NCI-H2107 (cell line): ENCODE data around the gene MBP.

ENCODE experiments used
- DNase-seq: peaks from one replicate; lab custom pipeline; 2025; lab: John Stamatoyannopoulos, UW

The MBP gene

DNA sequence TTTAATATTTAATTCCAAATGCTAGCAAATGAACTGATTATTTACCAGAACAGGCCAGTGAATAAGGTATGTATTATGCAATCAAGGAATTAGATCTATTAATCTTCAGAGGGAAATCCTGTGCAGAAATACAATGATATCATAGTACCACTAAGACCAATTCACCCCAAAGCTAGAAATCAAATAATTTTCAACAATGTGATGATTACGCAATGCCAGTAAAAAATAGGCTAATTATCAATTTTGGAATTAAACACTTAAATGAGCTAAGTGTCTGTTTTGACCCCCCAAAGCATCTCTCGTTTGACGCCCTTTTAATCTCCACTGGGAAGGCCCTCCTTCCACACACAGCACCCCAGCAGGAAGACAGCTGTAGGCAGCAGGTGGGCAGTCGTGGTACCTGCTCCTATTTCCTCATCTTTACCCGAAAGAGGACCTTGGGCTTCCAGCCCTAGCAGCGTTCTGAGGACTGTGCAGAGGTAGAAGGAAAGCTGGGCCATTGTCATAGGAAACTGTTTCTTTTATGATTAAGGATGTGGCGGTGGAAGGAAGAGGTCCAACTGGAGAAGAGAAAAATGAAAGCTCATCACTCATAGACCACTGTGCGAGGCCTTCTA is 84.7 kb downstream of the MBP start:
- no peak for DNase-seq

DNA sequence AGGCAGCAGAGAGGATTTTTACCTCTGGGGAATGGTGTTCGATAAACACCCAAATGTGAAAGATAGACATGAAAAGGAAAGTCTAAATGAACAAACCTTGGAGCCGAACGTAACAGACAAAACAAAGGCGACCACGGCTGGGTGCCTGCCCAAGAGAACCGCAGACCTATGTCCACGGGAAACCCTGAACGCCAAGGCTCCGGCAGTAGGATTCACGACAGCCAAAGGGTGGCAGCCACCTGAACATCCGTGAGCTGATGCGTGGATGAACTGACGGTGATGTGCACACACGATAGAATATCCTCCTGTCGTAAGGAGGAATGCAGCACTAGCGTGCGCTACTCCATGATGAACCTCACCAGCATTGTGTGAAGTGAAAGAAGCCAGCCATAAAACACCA is 85.6 kb downstream of the MBP start:
- no peak for DNase-seq

DNA sequence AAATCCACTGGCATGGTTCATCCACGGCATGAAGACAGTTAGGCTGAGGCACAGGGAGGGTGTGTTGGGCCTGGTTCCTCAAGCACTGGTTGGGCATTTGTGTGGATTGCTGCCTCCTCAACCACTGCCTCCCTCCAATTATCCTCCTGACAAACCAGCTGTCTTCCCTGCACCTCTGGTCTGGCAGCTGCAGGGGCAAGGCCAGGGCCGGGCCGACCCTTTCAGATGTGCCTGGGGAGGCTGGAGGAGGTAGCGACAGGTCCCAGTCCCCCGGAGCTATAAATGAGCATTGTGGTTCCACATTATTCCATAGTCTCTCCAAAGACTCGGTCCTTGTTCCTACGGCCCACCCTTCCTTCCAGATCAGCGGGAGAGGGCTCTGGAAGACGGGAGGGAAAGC is 86.2 kb downstream of the MBP start:
- DNase-seq = no peak

DNA sequence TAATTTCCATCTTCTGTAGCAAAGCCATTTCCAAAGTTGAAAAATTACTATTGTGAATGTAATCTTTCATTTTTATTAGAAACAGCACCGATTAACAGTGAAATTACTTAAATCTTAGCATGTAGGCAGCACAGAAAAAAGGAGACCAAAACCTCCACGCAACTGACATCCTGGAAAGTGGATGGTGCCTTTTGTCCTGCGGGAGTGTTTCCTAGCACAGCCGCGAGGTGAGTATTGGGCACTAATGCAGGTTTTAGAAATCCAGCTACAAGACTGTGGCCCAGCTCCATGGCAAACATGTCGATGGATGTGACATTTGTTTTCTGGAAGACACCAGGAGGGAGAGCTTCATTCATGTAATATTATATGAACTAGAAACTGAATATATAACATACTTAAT is 86.9 kb downstream of the MBP start:
- no peak for DNase-seq

DNA sequence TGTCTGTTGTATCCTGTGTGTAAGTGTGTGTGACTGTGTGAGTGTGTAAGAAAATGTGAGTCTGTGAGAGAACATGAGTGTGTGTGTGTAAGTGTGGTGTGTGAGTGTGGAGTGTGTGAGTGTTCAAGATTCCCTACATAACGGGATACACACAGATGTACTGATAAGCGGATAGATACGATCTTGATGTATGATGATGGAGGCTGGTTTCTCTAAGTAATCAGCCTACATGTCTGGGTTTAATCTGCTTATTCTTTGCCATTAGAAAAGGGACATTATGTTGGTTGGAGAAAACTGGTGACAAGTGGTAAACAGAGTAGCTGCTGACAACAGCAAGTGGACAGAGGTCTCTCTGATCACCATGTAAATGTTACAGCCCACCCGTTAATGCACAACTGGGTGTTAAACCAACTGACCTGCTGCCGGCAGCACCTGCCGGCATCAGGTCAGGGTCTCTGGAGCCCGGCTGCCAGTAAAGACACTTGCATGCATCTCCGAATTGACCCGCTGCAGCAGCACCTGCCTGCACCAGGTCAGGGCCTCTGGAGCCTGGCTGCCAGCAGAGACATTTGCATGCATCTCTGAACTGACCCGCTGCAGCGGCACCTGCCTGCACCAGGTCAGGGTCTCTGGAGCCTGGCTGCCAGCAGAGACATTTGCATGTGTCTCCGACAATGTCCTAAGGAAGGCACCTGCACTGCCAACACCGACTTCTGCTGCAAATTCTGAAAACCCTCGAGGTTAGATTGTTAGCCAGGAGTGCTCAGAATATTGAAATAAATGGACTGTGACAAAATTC is 87.5 kb downstream of the MBP start:
- no peak for DNase-seq

DNA sequence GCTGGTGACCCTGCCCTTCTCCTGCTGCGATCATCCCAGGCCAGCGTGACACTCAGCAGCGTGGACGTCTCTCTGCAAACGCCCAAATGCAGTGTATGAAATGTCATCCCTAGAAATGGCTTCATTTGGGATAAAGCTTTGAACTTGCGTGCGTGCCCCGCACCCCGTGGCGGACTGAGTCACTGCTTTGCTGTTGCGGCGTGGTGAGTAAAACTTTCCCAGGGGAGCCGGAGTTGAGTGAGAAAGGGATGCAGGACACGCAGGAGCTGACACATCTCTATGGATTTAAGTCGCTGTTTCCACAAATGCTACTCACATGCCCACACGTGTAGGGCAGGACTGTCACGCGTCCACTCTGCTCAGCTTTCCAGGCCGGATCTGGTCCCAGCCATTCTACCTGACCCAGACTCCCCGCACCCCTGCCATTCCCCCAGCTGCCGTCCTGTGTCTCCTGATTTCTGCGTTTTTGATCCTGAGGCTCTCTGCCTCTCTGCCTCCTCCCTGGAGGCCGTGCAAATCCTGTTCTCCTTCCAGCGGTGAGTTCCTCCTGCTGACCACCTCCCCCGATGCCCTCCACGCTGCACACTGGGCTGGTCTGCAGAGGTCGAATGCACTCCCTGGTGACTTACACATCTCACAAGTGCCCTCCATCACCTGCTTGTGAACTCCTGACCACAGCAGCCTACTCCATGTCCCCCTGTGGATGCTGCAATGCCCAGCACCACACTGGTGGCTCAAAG is 88.9 kb downstream of the MBP start:
- no peak for DNase-seq

DNA sequence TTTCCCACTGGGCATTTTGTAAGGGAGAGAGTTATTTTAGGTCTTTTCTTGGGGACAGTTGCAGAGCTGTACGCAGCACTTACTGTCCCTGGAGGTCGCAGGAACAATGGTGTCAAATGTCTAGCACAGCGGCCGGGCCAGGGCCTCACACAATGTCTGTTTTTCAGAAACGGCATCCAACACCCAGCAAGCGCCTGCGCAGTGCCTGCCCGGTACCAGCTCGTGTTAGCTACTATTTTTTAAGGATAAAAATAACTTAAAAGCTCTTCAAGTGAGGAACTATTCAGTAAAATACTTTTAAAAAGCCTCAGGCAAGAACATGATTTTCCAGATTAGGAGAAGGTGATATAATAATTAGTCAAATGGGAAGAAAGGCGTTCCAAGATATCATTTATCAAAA is 90.0 kb downstream of the MBP start:
- peak; percentile 39 for DNase-seq

DNA sequence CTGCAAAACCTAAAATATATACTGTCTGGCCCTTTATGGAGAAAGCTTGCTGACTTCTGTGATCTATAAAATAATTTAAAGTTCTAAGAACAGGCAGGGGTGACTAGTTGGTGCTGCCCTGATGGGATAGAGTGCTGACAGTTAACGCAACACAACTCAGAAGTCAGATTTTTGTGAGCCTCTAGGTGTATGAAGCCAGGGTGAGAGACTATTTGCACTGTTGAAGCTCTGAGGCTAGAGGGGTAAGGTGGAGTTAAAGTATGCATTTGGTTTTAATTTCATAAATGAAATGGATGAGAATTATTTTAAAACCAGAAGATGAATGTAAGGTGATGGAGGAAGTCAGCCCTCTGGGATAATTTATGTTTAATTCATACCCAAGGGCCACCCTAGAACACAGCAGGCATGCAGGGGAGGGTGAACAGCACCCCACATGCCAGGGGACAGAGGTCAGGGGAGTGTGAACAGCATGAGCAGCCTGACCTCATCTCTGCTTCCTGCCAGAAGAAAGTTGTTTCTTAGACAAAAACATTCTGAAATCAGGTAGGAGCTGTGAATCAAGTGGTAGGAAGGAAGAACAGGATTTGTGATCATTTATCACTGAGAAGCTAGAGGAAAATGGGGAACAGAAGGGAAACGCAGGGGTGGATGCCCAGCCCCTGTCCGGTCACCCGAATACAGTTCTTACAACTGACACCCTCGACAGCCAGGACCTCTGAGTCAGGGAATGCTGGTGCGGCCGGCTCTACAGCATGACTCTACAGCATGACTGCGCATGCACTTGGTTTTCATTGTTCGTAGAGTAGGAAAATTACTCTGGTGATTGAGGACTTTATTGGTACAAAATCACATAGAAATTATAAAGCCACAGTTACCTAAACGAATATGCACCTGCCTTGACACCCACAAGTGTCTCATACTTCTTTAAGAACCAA is 93.1 kb downstream of the MBP start:
- DNase-seq = no peak

DNA sequence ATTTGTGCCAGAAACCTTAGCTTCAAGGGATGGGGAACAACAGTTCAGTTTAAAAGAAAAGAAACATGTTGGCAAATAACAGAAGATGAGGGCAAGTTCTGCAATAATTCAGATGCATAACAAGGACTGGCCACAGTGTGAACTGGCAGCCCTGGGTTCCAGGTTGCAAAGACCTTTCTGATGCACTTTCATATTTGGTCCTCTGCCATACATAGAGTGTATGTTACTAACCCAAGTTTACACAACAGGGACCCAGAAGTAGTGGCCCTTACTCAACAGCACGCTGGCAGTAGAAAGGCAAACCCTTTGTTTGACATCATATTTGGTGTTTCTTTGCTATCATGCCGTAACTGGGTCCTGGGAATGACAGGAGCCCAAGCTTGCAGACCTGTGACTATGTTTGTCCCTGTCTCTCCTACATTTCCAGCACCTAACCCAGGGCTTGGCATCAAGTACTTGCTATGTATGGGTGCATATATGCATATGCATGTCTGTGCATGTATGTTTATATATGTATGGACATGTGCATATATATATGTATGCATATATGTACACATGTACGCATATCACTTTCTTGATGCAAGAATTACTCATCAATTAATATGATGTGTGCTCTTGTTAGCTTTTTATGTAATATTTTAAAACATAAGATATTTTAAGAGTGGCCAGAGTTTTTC is 94.3 kb downstream of the MBP start:
- no peak for DNase-seq

DNA sequence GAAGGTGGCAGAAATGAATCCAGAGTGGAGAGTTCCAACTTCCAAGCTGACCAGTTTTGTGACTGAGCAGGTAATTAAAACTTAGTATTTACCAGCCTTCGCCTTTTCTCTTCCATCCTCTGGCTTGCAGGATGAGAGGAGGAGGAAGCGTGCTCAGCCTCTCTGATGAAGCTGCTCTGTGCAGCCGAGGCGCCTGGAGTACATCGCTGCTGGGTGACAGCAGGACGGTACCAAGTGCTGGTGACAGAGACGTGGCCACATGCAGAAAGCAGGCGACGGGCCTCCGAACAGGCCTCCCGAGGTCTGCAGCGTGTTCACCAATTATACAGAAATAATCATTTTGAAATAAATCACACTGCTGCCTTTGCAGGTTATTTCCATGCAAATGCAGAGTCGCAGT is 95.0 kb downstream of the MBP start:
- no peak for DNase-seq

DNA sequence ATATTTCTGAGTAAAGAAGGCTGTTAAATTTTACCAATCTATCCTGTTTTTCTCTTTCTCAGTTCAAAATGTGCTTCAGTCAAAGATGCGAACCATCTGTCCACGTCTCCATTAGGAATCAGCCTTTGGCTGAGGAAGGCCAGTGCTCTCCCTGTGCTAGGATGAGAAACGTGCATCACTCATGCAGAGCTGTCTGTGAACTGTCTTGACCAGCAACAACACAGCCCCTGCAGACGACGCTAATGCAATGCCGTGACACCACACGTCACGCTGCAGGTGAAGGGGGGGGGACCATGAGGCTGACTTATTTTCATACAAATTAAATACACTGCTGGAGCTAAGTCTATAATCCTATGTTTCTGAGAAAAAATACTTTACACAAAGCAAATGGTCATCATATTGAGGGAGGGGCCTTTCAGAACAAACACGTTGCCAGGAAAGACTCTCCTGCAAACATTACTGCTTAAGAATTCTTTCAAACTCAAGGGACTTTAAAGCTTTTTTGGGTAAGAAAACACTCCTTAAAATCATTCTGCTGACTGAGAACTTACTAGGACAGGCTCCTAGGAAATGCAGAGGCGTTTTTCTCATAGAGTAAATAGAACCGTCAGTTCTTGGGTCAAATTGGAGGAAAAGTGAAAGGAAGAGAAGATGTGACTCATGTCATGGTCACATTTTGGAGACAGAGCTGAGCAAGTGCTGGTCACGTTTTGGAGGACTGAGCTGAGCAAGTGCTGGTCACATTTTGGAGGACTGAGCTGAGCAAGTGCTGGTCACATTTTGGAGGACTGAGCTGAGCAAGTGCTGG is 97.0 kb downstream of the MBP start:
- DNase-seq = no peak

DNA sequence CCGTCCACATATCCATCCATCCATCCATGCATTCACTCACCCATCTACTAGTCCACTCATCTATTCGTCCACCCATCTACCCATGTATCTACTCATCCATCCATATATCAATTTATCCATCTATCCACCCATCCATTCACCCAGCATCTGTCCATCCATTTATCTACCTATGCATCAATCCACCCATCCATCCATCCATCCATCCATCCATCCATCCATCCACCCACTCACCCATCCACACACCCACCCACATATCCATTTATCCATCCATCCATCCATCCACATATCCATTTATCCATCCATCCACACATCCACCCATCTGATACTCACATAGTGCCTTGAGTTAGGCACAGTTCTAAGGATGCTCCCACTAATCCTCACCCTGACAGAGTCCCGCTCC is 99.0 kb downstream of the MBP start:
- DNase-seq = no peak

DNA sequence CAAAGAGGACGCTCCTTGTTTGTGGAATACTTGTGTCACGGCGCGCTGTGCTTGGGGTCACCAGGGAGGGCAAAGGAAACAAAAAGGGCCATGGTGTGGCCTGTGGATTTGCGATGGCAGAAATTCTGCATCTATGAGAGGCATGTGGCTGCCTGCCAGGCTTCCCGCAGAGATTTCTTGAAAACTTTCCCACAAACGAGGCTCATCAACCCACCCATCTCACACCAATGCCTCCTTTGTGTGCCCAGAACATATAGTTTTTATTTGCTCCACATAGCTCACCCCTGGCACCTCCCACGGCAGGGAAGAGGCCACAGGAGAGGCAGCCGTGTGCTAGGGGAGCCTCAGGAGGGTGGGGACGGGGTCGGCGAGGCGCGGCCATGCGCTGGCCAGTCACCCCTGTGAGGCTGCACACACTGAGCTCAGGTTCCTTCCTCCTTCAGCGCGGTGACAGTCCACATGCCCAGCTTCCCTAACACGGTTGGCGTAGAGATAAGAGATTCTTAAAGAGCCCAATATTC is 100.3 kb downstream of the MBP start:
- DNase-seq = no peak

DNA sequence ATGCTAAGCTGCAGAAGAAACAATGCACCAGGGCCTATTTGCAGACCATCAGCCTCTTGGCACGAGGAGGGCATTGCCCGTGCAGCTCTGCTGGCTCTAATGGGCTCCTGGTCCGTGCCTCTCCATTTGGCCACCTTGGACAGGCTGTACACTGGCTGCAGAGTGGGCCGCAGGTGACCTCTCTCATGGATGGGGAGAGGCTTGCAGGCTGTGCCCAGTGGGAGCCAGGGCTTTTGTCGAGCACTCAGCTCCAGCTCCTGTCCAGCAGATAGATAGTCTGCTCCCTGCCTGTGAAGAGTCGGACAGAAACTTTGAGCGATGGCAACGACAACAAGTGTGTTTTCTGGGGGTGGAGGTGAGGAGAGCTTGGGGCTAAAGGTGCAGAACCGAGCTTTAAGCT is 100.9 kb downstream of the MBP start:
- no peak for DNase-seq

DNA sequence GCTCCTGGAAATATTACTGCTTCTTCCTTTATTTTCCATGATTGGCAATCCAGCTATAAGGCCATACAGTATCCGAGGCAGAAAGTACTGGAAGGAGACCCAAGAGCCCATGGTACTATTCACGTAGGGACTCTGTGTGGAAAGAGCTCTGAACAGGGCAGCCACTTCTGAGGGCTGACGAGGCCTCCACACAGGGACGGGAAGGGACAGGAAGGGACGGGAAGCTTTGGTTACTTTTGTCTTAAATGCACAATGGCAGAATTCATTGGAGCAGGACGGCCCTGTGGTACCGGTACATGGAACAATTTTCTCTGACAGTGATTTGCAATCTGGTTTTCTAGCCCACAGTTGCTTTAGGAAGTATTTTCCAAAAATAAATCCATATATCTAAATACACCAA is 102.4 kb downstream of the MBP start:
- no peak for DNase-seq

DNA sequence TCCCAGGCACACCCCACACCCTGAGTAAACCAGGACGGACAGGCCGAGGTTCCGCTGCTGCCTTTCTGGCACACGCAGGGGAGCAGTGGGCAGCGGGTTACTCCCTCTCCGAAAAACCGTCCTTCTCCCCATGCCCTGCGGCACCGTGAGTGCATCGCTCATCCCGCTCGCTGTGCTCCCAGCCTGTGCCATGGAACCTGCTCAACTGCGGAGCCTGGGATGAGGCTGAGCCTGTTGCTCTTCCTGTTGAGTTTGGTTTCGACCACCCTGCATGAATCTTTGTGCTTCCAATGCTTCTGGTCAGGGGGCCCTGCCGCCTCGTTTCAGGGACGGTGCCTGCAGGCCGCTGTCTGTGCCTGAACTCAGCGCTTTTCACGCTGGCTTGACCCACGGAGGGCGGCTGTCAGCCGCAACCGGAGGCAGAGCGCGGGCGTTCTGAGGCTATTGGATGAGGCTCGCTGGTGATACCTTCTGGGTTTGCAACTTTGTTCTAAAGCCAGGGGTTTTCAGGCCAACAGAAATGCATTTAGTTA is 106.7 kb downstream of the MBP start:
- DNase-seq = no peak

DNA sequence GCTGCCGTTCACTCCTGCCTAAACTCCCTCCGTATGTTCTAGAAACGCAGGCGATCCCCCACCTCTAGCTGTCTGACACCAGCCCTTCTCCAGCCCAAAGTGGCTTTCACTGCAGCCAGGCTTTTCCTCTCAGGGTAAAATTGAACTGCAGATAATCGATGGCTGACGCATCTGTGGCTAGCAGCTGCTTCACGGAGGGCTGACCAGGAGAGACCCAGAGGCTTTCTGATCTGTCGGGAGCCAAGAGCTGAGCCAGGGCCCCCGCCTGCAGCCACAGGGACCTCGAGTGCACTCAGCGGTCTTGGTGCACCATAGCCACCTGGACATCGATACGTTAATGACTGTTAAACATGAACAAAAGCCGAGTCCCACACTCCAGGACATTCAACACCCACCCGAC is 107.5 kb downstream of the MBP start:
- no peak for DNase-seq

DNA sequence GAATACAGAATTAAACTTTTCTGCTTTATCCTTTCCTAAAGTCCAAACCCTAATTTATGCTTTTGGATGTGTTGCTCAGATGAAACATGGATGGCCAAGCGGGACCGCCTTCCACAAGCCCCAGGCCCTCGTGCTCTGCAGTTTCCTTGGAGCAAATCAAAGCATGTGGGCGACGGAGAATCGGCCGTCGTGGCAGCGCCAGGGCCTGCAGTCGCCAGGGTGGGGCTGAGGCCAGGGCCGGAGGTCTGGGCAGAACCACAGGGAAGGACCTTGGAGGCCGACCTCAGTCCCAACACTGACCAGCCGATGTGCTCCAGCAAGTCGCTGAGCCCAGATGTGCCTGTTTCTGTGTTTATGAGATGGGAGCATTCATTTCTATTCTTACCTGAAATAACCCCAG is 108.1 kb downstream of the MBP start:
- no peak for DNase-seq

DNA sequence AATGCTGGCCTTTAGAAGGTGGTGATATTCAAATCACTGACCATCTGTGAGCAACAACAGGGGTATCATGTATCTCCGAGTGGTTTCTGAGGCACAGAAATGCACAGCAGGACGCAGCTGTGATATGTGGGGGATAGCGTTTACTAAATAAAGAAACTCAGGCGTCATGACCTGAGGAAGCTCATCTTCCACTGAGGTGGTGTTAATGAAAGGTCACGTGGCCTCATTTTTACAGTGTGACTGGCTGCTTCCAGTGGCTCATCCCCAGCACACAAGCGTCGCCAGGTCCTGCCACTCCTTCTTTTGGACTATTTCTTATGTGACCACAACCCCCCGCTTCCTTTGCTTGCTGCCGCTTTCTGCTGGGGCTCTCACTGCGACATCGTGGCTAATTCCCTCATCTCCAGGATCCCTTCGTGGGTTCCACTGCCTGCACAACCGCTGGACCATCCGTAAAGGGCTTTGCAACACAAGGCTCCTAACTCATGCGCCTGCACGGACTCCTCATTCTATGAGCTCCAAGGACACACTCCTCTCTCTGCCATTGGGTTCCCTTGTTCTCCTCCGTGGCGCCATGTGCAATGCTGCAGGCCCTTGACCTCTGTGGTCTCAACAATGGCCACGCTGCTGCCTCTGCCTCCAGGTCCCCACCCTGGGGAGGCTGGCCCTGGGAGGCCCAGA is 109.3 kb downstream of the MBP start:
- DNase-seq = peak; percentile 45

DNA sequence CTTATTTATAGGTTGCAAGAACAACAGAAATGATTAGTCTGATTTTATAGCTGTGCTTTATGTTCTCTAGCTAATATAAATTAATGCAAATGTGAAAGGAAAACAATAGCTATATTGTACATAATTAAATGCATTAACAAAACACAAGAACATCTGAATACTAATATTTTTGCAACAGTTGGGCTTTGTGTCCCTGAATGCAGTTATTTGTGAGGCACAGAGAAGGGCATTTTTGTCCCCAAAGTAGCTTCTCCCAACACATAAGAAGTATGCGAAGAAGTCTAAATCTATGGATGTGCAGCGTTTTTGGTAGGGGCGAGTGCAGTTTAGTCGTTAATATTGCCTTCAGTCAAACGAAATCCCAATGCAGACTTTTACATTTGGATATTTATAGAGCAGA is 110.0 kb downstream of the MBP start:
- no peak for DNase-seq
